Diencephalon (tissue), 1 donor: Measurements from ENCODE around the gene DPP7. TPM values are rescaled to one million over a fixed set of nuclear protein-coding genes. Genes with fewer than 3 reads are reported as not detected.

ENCODE experiments used
- small RNA-seq: library from RNA; depleted of rRNA; stranded (forward); fragments of <200 nt; gene quantifications from one replicate; pipeline ENCODE3, GENCODE V24; 2014
- total RNA-seq: library from RNA; depleted of rRNA; stranded (reverse); fragments of >200 nt; gene quantifications from one replicate; pipeline ENCODE4 v1.2.3, GENCODE V29; 2014

Gene DPP7
- total RNA-seq: 38.8 TPM

DNA sequence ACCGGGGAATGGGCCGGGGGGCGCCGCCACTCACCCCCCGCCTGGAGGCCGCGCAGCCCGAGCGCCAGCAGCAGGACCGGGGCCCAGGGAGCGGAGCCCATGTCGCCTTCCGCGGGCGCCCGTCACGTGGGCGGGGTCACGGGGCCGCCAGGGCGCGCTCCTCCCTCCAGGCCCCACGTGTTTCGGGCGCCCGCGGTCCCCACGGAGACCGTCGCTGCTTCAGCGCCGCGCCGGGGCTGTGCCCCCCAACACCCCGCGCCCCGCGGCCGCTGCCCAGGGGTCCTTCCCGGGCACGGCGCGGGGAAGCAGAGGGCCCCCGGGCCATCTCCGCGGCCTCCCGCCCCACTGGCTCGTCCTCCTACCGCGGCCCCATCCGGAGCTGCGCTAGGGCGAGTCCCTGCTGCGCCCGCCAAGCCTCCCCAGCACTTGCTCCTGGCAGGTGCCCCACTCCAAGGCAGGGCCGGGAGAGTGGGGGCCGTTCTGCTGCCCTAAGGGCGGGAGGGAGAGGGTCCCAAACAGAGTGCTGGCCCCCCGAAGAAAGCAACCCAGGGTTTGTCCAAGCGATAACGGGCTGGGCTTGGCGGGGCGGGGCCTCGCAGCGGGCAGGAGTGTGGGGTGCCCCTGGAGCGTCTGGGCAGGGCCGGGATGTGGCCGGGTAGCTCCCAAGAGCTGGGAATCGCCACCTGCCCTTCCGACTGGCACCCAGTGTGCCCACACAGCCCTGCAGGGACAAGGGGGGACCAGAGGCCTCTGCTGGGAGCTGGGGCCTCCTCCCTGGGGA is at the start of gene DPP7:
TSS of gene DPP7 (minus strand) at position 121 of the 781 bp plus-strand sequence. CDS start at position 101, 20 bp downstream.

DNA sequence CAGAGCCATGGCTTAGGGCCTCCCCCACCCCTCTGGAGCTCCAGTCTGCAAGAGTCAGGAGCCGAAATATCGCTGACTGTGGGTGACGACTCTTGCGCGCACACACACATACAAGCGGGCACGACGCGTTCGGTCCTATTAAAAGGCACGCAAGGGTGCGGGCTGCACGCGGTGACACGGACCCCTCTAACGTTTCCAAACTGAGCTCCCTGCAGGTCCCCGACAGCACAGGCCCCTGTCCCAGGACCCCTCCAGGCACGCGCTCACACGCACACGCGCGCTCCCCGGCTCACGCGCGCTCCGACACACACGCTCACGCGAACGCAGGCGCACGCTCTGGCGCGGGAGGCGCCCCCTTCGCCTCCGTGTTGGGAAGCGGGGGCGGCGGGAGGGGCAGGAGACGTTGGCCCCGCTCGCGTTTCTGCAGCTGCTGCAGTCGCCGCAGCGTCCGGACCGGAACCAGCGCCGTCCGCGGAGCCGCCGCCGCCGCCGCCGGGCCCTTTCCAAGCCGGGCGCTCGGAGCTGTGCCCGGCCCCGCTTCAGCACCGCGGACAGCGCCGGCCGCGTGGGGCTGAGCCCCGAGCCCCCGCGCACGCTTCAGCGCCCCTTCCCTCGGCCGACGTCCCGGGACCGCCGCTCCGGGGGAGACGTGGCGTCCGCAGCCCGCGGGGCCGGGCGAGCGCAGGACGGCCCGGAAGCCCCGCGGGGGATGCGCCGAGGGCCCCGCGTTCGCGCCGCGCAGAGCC is 24.4 kb upstream of the DPP7 start, which contains the start of gene GRIN1:
TSS of gene GRIN1 (plus strand) at position 433 of the 746 bp plus-strand sequence. CDS start 333 bp downstream, outside the sequence.

DNA sequence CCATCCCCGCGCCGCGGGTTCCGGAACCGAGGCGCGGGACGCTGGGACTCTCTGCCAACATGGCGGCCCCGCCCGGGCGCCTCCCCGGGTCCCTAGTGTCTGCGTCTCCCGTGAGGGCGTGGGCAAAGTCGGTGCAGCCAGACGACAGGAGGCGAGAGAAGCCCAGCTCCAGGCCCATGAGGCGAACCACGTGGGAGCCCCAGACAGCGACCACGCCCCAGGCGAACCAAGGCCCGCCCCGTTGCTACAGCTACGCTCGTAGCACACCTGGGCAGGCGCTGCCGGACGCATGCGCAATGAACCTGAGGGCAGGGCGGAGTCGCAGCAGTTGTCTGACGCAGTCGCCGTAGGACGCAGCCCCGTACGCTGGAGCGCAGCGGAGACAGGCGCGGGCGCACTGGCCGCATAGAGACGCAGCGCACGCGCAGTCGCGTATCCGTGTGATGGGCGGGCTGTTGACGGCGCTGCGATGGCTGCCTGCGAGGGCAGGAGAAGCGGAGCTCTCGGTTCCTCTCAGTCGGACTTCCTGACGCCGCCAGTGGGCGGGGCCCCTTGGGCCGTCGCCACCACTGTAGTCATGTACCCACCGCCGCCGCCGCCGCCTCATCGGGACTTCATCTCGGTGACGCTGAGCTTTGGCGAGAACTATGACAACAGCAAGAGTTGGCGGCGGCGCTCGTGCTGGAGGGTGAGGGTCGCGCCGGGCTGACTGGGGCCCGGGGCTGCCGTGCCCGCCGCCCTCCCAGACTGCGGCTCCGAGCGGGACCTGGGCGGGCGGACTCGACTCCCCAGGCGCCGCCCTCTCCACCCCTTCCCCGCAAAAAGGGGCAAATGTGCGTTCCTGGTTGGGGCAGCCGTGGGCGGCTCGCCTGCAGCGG is 27.8 kb downstream of the DPP7 start, which contains the start of gene MAN1B1:
TSS of gene MAN1B1 (plus strand) at position 455 of the 878 bp plus-strand sequence. CDS start at position 470, 15 bp downstream.

DNA sequence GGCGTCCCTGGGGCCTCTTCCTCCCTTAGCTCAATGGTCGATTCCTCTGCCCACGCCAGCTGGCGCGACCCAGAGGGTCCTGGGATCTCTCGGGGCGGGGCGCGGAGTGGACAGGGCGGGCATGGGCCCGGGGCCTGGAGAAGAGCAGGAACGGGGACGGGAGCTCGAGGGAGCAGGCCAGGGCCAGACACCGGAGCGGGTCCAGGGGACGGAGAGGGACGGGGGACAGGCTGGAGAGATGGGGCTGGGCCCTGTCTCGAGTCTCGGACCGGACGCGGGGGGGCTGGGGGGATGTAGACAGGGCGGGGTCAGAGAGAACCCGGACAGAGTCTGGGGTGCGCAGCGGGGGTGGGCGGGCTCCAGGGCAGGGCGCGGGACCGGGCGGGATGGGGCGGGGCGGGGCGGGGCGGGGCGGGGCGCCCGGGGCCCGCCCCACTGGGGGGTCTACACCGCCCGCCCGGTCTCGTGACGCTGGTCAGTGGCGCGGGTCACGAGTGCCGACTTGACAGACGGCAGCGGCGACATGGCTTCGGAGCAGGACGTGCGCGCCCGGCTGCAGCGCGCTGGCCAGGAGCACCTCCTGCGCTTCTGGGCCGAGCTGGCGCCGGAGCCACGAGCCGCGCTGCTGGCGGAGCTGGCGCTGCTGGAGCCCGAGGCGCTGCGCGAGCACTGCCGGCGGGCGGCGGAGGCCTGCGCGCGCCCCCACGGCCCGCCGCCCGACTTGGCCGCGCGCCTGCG is 37.4 kb downstream of the DPP7 start, which contains the start of gene UAP1L1:
TSS of gene UAP1L1 (plus strand) at position 508 of the 738 bp plus-strand sequence. CDS start at position 524, 16 bp downstream.

DNA sequence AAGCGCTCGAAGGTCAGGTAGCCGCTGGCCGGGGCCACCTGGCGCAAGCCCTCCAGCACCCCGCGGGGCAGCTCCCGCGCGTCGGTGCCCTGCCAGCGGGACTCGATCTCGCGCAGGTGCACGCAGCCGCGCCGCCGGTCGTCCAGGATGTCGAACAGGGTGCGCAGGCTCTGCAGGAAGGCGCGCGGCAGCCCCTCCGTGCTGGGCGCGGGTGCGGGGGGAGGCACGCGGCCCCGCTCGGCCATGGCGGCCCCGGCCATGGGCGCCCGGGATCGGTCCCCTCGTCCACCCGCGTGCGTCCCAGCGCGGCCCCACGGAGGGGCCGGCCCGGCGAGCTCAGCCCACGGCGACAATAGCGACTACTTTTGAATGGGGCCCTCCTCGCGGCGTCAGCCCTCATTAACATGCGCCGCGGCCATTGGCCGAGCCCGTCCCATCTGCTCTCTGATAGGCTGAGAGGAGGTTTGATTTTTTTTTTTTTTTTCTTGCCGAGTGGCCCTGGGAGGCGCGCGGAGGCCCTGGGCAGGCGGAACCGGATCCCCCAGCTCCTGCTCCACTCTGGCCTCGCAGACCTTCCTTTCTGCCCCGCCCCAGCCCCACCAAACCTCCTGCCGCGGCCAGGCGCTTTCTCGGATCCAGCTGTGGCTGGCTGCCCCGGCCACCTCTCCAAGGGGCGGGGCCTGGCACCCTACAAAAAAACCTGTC is 44.2 kb downstream of the DPP7 start, which contains the start of gene SAPCD2:
TSS of gene SAPCD2 (minus strand) at position 357 of the 705 bp plus-strand sequence. CDS start at position 260, 97 bp downstream.

Small RNA genes within 50 kb of the gene (small RNA-seq; reads per million reads assigned to genes)
- 0.08 reads per million for gene RF00153

Other genes starting within 250 kb of the DPP7 start
- 124 TPM for gene EDF1, start 248.4 kb downstream of the DPP7 start, total RNA-seq
- gene TRAF2, start 228.2 kb downstream of the DPP7 start, total RNA-seq: 10.1 TPM
- gene FBXW5, start 170.0 kb downstream of the DPP7 start, total RNA-seq: 63.9 TPM
- gene C8G, start 169.5 kb downstream of the DPP7 start, total RNA-seq: not detected
- 0.46 TPM for gene LCN12, start 162.5 kb downstream of the DPP7 start, total RNA-seq
- 93.2 TPM for gene PTGDS, start 137.2 kb downstream of the DPP7 start, total RNA-seq
- 1.2 TPM for gene LCNL1, start 131.7 kb downstream of the DPP7 start, total RNA-seq
- gene PAXX, start 122.3 kb downstream of the DPP7 start, total RNA-seq: 14.1 TPM
- not detected for gene CLIC3, start 118.2 kb downstream of the DPP7 start, total RNA-seq
- gene ABCA2, start 86.5 kb downstream of the DPP7 start, total RNA-seq: 36.4 TPM
- not detected for gene FUT7, start 82.6 kb downstream of the DPP7 start, total RNA-seq
- gene NPDC1, start 68.6 kb downstream of the DPP7 start, total RNA-seq: 23.1 TPM
- gene ENTPD2, start 60.7 kb downstream of the DPP7 start, total RNA-seq: 3.2 TPM
- 4.2 TPM for gene SAPCD2, start 44.2 kb downstream of the DPP7 start, total RNA-seq
- gene UAP1L1, start 37.2 kb downstream of the DPP7 start, total RNA-seq: 0.69 TPM
- 44.8 TPM for gene MAN1B1, start 27.7 kb downstream of the DPP7 start, total RNA-seq
- 69.0 TPM for gene GRIN1, start 24.4 kb upstream of the DPP7 start, total RNA-seq
- not detected for gene LRRC26, start 55.3 kb upstream of the DPP7 start, total RNA-seq
- gene TMEM210, start 57.3 kb upstream of the DPP7 start, total RNA-seq: not detected
- gene ANAPC2, start 73.8 kb upstream of the DPP7 start, total RNA-seq: 24.0 TPM
- gene SSNA1, start 73.9 kb upstream of the DPP7 start, total RNA-seq: 27.5 TPM
- 7.8 TPM for gene TPRN, start 86.0 kb upstream of the DPP7 start, total RNA-seq
- gene TMEM203, start 90.9 kb upstream of the DPP7 start, total RNA-seq: 38.8 TPM
- 3.9 TPM for gene NDOR1, start 91.0 kb upstream of the DPP7 start, total RNA-seq
- 1.8 TPM for gene RNF208, start 107.5 kb upstream of the DPP7 start, total RNA-seq
- gene CYSRT1, start 110.4 kb upstream of the DPP7 start, total RNA-seq: 0.92 TPM
- gene RNF224, start 112.8 kb upstream of the DPP7 start, total RNA-seq: not detected
- not detected for gene SLC34A3, start 116.2 kb upstream of the DPP7 start, total RNA-seq
- 213 TPM for gene TUBB4B, start 126.6 kb upstream of the DPP7 start, total RNA-seq
- gene STPG3, start 136.6 kb upstream of the DPP7 start, total RNA-seq: not detected
- 38.8 TPM for gene NELFB, start 140.6 kb upstream of the DPP7 start, total RNA-seq
- 0.92 TPM for gene TOR4A, start 163.0 kb upstream of the DPP7 start, total RNA-seq
- gene NRARP, start 187.5 kb upstream of the DPP7 start, total RNA-seq: 5.8 TPM